Loucy (cell line): ENCODE measurements around the gene RASA4.
"Not testable (repeated sequence)": the region's sequence is repeated elsewhere in the genome, so short reads cannot be mapped to it uniquely, and the experiment has no call there.

Experiments
- CTCF ChIP-seq: fragments of 200-600 bp; sonication (generic); conservative IDR thresholded peaks from 2 replicates; pipeline ENCODE4 v1.5.1; 2014; ENCODE audit warnings: mild to moderate bottlenecking, antibody characterized with exemption, low read length
- EZH2phosphoT487 ChIP-seq: fragments of 200-600 bp; IDR thresholded peaks from 2 replicates; pipeline ENCODE4 v1.6.1; 2018; ENCODE audit warnings: antibody characterized with exemption, mild to moderate bottlenecking, moderate library complexity, borderline replicate concordance

DNA sequence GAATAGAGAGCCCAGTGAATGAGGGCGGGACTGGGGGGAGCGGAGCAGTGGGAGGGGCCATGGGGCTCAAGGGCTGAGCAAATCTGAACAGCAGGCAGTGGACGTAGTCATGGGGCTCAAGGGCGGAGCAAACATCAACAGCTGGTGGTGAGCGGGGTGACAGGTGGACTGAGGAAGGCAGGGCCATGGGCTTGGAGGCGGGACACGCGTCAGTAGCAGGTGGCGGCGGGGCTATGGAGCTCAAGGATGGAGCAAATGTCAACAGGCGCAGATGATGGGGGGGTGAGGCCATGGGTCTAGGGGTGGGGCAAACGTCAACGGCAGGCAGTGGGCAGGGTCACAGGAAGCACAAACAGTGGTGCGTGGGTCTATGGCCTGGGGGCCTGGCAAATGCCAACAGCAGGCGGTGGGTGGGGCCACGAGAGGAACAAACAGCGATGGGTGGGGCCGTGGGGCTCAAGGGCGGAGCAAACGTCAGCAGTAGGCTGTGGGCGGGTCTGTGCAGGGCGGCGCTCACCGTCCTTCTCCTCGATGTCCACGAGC is 24.0 kb downstream of the RASA4 start:
- TF ChIP-seq CTCF, EZH2phosphoT487: not testable (repeated sequence)
